A549 (cell line): ENCODE data around the gene RGS19. TPM values are rescaled to one million over a fixed set of nuclear protein-coding genes. Genes with fewer than 3 reads are reported as not detected.
A peak's percentile ranks its signal among the peaks of the same experiment; 100 is the strongest.

Source experiments
- ATAC-seq, 2 experiments: fragments of 200-7000 bp in 1 of 2; fragments of >200 bp in 1 of 2; cut with Nextera tagmentation in 1 of 2; cut with Tn5 transposase in 1 of 2; 3 replicates each; pipeline versions ENCODE4 v1.8.0 to v1.9.1; 2018 to 2020; ENCODE audit warnings: mild to moderate bottlenecking in 1 of 2, moderate library complexity in 1 of 2
- CTCF ChIA-PET: fragments of 300-600 bp; sonication (Branson Sonifier 250); formaldehyde crosslinking; extraction: SDS; loops from one replicate; lab custom pipeline; 2021; ENCODE audit warnings: antibody characterized with exemption, inconsistent platforms; lab: Yijun Ruan, JAX
- POLR2A ChIA-PET: fragments of 350-600 bp; formaldehyde crosslinking; extraction: SDS; loops from one replicate; lab custom pipeline; 2021; ENCODE audit warnings: antibody characterized with exemption, inconsistent platforms; lab: Yijun Ruan, JAX
- DNase-seq, 2 experiments: peaks; one replicate each; pipeline versions ENCODE4 v3.0.0 to v3.0.0-alpha.2; 2011 to 2016; ENCODE audit warnings: low read depth in 1 of 2, low spot score in 1 of 2
- FAIRE-seq: peaks from 2 replicates; lab custom pipeline; 2011; peaks lifted over from hg19 to GRCh38; lab: Jason Lieb, UNC
- H3K27ac ChIP-seq, 2 experiments: fragments of >200 bp; sonication (Bioruptor Twin); formaldehyde crosslinking; 3 replicates each; pipeline ENCODE4 v1.5.1; 2016 to 2017
- H3K4me1 ChIP-seq: fragments of >200 bp; sonication (Bioruptor Twin); formaldehyde crosslinking; 3 replicates; pipeline ENCODE4 v1.6.1; 2016
- H3K4me2 ChIP-seq: fragments of >200 bp; sonication (Bioruptor Twin); formaldehyde crosslinking; 3 replicates; pipeline ENCODE4 v1.6.1; 2016
- H3K4me3 ChIP-seq: fragments of >200 bp; sonication (Bioruptor Twin); formaldehyde crosslinking; 3 replicates; pipeline ENCODE4 v1.5.1; 2016
- H3K9me3 ChIP-seq: fragments of >200 bp; sonication (Bioruptor Twin); formaldehyde crosslinking; 3 replicates; pipeline ENCODE4 v1.6.1; 2016
- BCL3 ChIP-seq: fragments of >200 bp; sonication (Bioruptor Twin); formaldehyde crosslinking; IDR thresholded peaks from 3 replicates; pipeline ENCODE4 v1.6.1; 2016
- CBX8 ChIP-seq: fragments of 200-600 bp; sonication (generic); IDR thresholded peaks from 2 replicates; pipeline ENCODE4 v1.6.1; 2016
- CEBPB ChIP-seq, 2 experiments: fragments of >200 bp in 1 of 2; sonication (Bioruptor Twin) in 1 of 2; formaldehyde crosslinking in 1 of 2; IDR thresholded peaks; 2 replicates each; pipeline ENCODE4 v1.6.1; 2012 to 2016
- CHD4 ChIP-seq: fragments of 200-600 bp; sonication (generic); IDR thresholded peaks from 2 replicates; pipeline ENCODE4 v1.6.1; 2016; ENCODE audit warnings: antibody characterized with exemption, mild to moderate bottlenecking, borderline replicate concordance
- E2F6 ChIP-seq: IDR thresholded peaks from 2 replicates; pipeline ENCODE4 v1.6.1; 2012; ENCODE audit warnings: low read depth, borderline replicate concordance
- EHF ChIP-seq: fragments of 250-450 bp; sonication (Bioruptor Pico); IDR thresholded peaks from 2 replicates; pipeline ENCODE4 v1.5.0; 2020; ENCODE audit warnings: mild to moderate bottlenecking
- FOSB ChIP-seq: fragments of 250-450 bp; sonication (Bioruptor Pico); IDR thresholded peaks from 2 replicates; pipeline ENCODE4 v1.5.0; 2020; ENCODE audit warnings: mild to moderate bottlenecking, moderate library complexity
- FOSL2 ChIP-seq, 2 experiments: fragments of 450-650 bp in 1 of 2; fragments of >200 bp in 1 of 2; sonication (Bioruptor Twin) in 1 of 2; formaldehyde crosslinking; IDR thresholded peaks; 2 replicates each; pipeline versions ENCODE4 v1.5.0 to v1.6.1; 2016 to 2020; ENCODE audit warnings: mild to moderate bottlenecking in 1 of 2, moderate library complexity in 1 of 2
- GATA3 ChIP-seq: IDR thresholded peaks from 2 replicates; pipeline ENCODE4 v1.6.1; 2012; ENCODE audit warnings: borderline replicate concordance
- HMGXB4 ChIP-seq: fragments of 250-450 bp; sonication (Bioruptor Pico); IDR thresholded peaks from 2 replicates; pipeline ENCODE4 v1.5.0; 2021; ENCODE audit warnings: mild to moderate bottlenecking, moderate library complexity, borderline replicate concordance
- JUNB ChIP-seq: fragments of >200 bp; sonication (Bioruptor Twin); formaldehyde crosslinking; IDR thresholded peaks from 2 replicates; pipeline ENCODE4 v1.6.1; 2016
- KDM1A ChIP-seq: fragments of 200-600 bp; sonication (generic); IDR thresholded peaks from 2 replicates; pipeline ENCODE4 v1.6.1; 2016; ENCODE audit warnings: low read depth, mild to moderate bottlenecking
- MYC ChIP-seq: IDR thresholded peaks from 2 replicates; pipeline ENCODE4 v1.6.1; 2012; ENCODE audit warnings: mild to moderate bottlenecking, inconsistent platforms, low read length, improper control_type of control experiment, borderline replicate concordance
- NFE2L2 ChIP-seq: fragments of 150-350 bp; conservative IDR thresholded peaks from 2 replicates; pipeline ENCODE4 v1.6.1; 2014; ENCODE audit warnings: low read length
- PBX3 ChIP-seq: IDR thresholded peaks from 2 replicates; pipeline ENCODE4 v1.6.1; 2012
- PHF8 ChIP-seq: fragments of 200-600 bp; sonication (generic); IDR thresholded peaks from 2 replicates; pipeline ENCODE4 v1.6.1; 2016; ENCODE audit warnings: low read depth, mild to moderate bottlenecking, antibody characterized with exemption, moderate library complexity, borderline replicate concordance
- POLR2A ChIP-seq: IDR thresholded peaks from 2 replicates; pipeline ENCODE4 v1.6.1; 2012; ENCODE audit warnings: mild to moderate bottlenecking, low read length
- RAD21 ChIP-seq, 2 experiments: fragments of >200 bp in 1 of 2; sonication (Bioruptor Twin) in 1 of 2; formaldehyde crosslinking in 1 of 2; IDR thresholded peaks in 1 of 2; conservative IDR thresholded peaks in 1 of 2; 2 replicates in 1 of 2; 3 replicates in 1 of 2; pipeline ENCODE4 v1.6.1; 2012 to 2018; ENCODE audit warnings: inconsistent platforms in 1 of 2
- RARB ChIP-seq: fragments of 250-450 bp; sonication (Bioruptor Pico); IDR thresholded peaks from 2 replicates; pipeline ENCODE4 v1.8.0; 2021; ENCODE audit warnings: mild to moderate bottlenecking, moderate library complexity
- RFX5 ChIP-seq: fragments of 450-650 bp; IDR thresholded peaks from 2 replicates; pipeline ENCODE4 v1.7.1; 2014; ENCODE audit warnings: antibody characterized with exemption, mild to moderate bottlenecking, moderate library complexity
- SMC3 ChIP-seq: fragments of >200 bp; sonication (Bioruptor Twin); formaldehyde crosslinking; IDR thresholded peaks from 3 replicates; pipeline ENCODE4 v1.6.1; 2018; ENCODE audit warnings: inconsistent platforms
- ZC3H11A ChIP-seq: fragments of 450-650 bp; IDR thresholded peaks from 2 replicates; pipeline ENCODE4 v1.6.1; 2014; ENCODE audit warnings: antibody characterized with exemption, mild to moderate bottlenecking
- ZFP36 ChIP-seq: fragments of 450-650 bp; IDR thresholded peaks from 2 replicates; pipeline ENCODE4 v1.6.1; 2014; ENCODE audit warnings: borderline replicate concordance; ENCODE audit not compliant: partially characterized antibody
- ZNF302 ChIP-seq: fragments of 250-450 bp; sonication (Bioruptor Pico); IDR thresholded peaks from 2 replicates; pipeline ENCODE4 v1.9.0; 2021; ENCODE audit warnings: inconsistent platforms, mild to moderate bottlenecking, moderate library complexity
- WGBS: methylation state at CpG from one replicate; pipeline ENCODE4 v1.1.6; 2017; ENCODE audit errors: missing lambda C conversion rate; 5-methylcytosine and 5-hydroxymethylcytosine counted together
- polyA plus RNA-seq, 4 experiments: library from polyadenylated mRNA; depleted of rRNA in 3 of 4; stranded (reverse); fragments of >200 nt; fragmentation: RNase III in 1 of 4; extraction: RNeasy Plus Mini Kit Qiagen cat#74134 plus additional on column Dnase treatment in 1 of 4; gene quantifications; 2 replicates in 3 of 4; 3 replicates in 1 of 4; pipeline ENCODE4 v1.2.3, GENCODE V29; 2011 to 2017

Gene RGS19
- polyA plus RNA-seq, 2 of the 4 experiments (the other 2 are of a cell fraction) = 13.8 to 18.8 TPM

- POLR2A ChIA-PET = interaction anchor here (0.8 kb wide), 1 partner anchor 8 kb away, joined by 3 read pairs; no protein-coding TSS in a partner anchor
- no peak overlapping the region for H3K4me3 ChIP-seq
- CTCF ChIA-PET = interaction anchor here (1.2 to 1.4 kb wide), 2 partner anchors 8 kb away, joined by 4 to 8 read pairs; no protein-coding TSS in a partner anchor
- ATAC-seq (no peak), DNase-seq (no peak), FAIRE-seq (no peak)
- H3K9me3 ChIP-seq = no peaks in the 10 kb centered on the region
- TF ChIP-seq ZNF302 (CRISPR knock-in tag) = no peak
- no peak for TF ChIP-seq ZC3H11A
- TF ChIP-seq JUNB = no peak
- TF ChIP-seq BCL3 = no peak
- TF ChIP-seq CBX8 = no peak
- no peak overlapping the region for H3K27ac ChIP-seq
- 90% methylated on average over 20 of the region's 20 CpGs for WGBS
- no peak overlapping the region for H3K4me2 ChIP-seq
- no peaks in the 10 kb centered on the region for H3K4me1 ChIP-seq
Measured at GRCh38 chr20:64030371-64031134, 48.8 kb downstream of the RGS19 start.

GRCh38 chr20:64029293-64030117, 49.8 kb downstream of the RGS19 start:
- ChIA-PET CTCF (interaction anchor here (1.2 to 5.0 kb wide), 2 partner anchors 9 to 10 kb away, joined by 8 to 71 read pairs; no protein-coding TSS in a partner anchor), POLR2A (interaction anchor here (0.8 kb wide), 1 partner anchor 9 kb away, joined by 3 read pairs; no protein-coding TSS in a partner anchor)
- FAIRE-seq (no peak), DNase-seq (no peak), ATAC-seq (no peak)
- TF ChIP-seq KDM1A (no peak), MYC (no peak), NFE2L2 (no peak), FOSL2 (IDR thresholded peaks at IDR 0.05) (no peak), FOSL2 (CRISPR knock-in tag; IDR thresholded peaks at IDR 0.05) (no peak), HMGXB4 (CRISPR knock-in tag) (no peak), RARB (CRISPR knock-in tag) (no peak), EHF (CRISPR knock-in tag) (no peak), GATA3 (no peak)
- no peaks in the 10 kb centered on the region for H3K4me1 ChIP-seq
- H3K27ac ChIP-seq = no peak overlapping the region
- 93% methylated on average over 23 of the region's 38 CpGs for WGBS
- H3K9me3 ChIP-seq = no peaks in the 10 kb centered on the region
- H3K4me3 ChIP-seq = no peak overlapping the region
- no peak overlapping the region for H3K4me2 ChIP-seq

- WGBS = 86% methylated on average over 24 of the region's 24 CpGs
- Histone ChIP-seq H3K27ac (no peak overlapping the region), H3K9me3 (no peaks in the 10 kb centered on the region), H3K4me1 (no peaks in the 10 kb centered on the region), H3K4me2 (no peak overlapping the region), H3K4me3 (no peak overlapping the region)
- DNase-seq = no peak
- ATAC-seq = 0 out of 6 replicates have a peak, but pooled peaks of 1 of the 2 experiments have one; percentile 8
- FAIRE-seq = no peak
- POLR2A ChIA-PET = no interaction called here
- CTCF ChIA-PET = interaction anchor here (0.6 to 5.0 kb wide), 6 partner anchors 11 to 830 kb away, joined by 3 to 71 read pairs (median 4); no protein-coding TSS in a partner anchor
- no peak for TF ChIP-seq E2F6
- TF ChIP-seq ZC3H11A = no peak
- no peak for TF ChIP-seq SMC3
- no peak for TF ChIP-seq FOSL2 (IDR thresholded peaks at IDR 0.05)
- TF ChIP-seq FOSL2 (CRISPR knock-in tag; IDR thresholded peaks at IDR 0.05) = no peak
- no peak for TF ChIP-seq CEBPB (IDR thresholded peaks at IDR 0.05)
- TF ChIP-seq ZFP36 = no peak
- no peak for TF ChIP-seq NFE2L2
- no peak for TF ChIP-seq PHF8
- TF ChIP-seq RFX5 = no peak
- no peak for TF ChIP-seq JUNB
- no peak for TF ChIP-seq CHD4
- no peak for TF ChIP-seq MYC
- TF ChIP-seq RAD21 (conservative IDR thresholded peaks at IDR 0.05 in 1 of 2, IDR thresholded peaks at IDR 0.05 in 1 of 2) = no peak
- no peak for TF ChIP-seq FOSB (CRISPR knock-in tag)
- no peak for TF ChIP-seq PBX3
- TF ChIP-seq POLR2A = no peak
Measured at GRCh38 chr20:64027981-64028685, 51.2 kb downstream of the RGS19 start.
